HG03108 (cell line): ENCODE data around the gene KRT84.

Experiments
- ATAC-seq: cut with Tn5 transposase; IDR thresholded peaks from one replicate; pipeline ENCODE4 v1.9.1; 2021; ENCODE audit warnings: moderate library complexity; ENCODE audit not compliant: unreplicated experiment

KRT84 gene, protein sequence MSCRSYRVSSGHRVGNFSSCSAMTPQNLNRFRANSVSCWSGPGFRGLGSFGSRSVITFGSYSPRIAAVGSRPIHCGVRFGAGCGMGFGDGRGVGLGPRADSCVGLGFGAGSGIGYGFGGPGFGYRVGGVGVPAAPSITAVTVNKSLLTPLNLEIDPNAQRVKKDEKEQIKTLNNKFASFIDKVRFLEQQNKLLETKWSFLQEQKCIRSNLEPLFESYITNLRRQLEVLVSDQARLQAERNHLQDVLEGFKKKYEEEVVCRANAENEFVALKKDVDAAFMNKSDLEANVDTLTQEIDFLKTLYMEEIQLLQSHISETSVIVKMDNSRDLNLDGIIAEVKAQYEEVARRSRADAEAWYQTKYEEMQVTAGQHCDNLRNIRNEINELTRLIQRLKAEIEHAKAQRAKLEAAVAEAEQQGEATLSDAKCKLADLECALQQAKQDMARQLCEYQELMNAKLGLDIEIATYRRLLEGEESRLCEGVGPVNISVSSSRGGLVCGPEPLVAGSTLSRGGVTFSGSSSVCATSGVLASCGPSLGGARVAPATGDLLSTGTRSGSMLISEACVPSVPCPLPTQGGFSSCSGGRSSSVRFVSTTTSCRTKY

DNA sequence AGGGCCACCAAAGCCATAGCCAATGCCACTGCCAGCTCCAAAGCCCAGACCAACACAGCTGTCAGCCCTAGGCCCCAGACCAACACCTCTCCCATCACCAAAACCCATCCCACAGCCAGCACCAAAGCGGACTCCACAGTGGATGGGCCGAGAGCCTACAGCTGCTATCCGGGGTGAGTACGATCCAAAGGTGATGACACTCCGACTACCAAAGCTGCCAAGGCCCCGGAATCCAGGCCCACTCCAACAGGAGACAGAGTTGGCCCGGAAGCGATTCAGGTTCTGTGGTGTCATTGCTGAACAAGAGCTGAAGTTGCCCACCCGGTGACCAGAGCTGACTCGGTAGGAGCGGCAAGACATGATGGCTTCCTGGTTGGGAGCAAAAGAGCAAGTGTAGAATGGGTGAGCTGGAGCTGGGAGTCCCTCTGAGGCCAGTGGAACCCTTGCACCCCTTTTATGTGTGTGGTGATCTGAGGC, at the start of gene KRT84:
TSS of gene KRT84 (minus strand) at position 427 of the 477 bp plus-strand sequence. CDS start at position 360, 67 bp downstream.
- ATAC-seq, result no peak

DNA sequence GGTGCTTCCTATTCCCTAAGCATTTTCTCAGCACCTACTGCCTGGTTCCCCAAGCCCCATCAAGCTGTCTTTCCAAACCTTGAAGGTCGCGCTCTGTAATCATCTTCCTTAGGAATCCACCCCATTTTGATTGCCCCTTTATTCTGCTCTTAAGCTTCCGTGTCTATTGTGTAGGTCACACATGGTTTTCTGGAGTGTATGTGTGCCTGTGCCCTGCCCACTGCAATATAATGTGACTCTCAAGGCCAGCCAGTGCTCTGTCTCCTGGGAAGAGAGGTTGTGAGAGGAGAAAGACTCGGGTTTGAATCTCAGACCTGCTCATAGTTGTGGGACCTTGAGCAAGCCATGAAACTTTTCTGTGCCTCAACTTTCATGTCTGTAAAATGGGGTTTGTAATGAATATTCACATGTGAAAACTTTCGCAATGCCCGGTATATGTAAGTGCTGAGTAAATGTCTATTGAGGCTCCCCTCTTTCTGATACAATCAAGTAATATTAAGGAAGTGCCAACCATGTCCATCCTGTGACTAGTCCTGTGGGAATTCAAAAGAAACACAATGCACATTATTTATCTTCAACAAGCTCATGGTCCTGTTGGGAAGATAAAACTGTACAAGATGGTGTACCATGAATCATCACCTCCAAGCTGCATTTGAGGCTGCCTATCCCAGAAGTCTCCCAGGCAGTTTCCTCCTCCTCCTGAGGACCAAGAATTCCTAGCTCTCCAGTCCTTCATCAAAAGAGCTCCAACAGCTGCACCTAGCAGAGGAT, 49.5 kb upstream of the KRT84 start:
- ATAC-seq, result no peak

DNA sequence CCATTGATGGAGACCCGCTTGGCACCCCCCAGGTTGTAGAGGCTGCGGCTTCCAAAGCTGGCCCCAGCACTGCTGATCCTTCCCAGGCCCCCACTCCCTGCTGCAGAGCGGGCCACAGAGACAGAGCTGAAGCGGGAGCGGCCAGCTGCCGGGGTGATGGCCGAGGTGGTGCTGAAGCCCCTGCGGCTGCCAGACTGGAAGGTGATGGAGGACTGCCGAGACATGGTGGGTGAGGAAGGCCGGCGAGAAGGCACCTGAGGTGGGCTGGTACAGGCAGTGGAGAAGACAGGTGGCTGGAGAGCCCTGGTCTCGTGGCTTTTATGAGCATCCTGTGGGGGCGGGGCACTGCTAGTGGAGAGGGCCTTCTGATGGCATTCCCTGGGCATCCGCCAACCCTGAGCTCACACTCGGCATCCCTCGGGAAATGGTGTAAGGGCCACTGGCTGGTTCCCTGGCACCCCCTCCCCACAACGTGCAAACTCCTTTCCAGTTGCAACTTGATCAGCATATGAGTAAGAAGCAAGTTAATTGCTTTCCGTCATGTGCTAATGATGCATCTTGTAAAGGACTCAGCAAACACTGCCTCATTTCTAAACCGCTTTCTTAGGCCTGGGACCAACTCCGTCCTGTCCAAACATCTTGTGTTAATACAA, 48.8 kb upstream of the KRT84 start, which contains the start of gene KRT75:
TSS of gene KRT75 (minus strand) at position 291 of the 653 bp plus-strand sequence. CDS start at position 224, 67 bp downstream.
- no peak for ATAC-seq

DNA sequence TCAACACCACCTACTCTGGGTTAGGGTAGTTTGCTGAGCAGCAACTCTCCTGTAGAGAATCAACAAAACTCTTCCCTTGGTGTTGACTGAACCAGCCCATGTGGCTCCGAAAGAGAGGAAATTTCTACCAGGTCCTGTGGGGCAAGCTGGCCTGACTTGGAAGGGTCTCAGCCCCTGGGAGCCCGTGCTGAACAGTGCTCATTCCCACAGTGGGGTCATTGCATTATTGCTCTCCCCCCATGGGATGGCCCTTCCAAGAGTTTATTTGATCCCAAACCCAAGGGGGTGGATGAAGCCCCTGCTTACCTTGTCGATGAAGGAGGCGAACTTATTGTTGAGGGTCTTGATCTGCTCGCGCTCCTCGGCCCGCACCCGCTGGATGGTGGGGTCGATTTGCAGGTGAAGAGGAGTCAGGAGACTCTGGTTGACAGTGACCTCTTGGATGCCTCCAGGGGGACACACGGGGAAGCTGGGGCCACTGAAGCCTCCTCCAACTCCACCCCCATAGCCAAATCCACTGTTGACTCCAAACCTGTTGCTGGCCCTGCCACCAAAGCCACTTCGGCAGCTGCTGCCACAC, 48.1 kb upstream of the KRT84 start:
- no peak for ATAC-seq

DNA sequence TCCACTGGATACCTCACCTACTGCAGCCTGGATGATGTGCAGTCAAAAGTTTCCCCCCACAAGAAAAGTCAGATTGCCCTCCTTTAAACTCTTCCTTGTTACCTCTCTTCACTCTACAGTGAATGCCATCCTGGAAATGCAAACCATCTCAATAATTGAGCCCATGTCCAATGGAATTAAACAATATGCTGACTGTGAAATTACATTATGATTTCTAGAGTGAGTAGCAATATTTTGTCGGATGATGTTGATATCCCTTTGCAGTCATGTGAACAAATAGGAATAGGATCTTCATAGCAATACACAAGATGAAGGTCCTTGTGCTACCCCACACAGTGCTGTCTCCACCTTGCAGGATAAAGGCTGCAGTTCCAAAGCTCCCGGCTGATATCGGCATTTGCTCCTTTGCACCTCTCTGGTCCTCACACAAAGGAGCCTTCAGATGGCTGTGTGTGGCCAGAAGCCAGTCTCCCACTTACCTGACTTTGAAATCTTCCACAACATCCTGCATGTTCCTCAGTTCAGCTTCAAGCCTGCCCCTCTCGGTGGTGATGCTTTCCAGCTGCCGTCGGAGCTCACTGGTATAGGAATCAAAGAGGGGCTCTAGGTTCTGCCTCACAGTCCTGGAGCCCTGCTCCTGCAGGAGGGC, 47.2 kb upstream of the KRT84 start:
- no peak for ATAC-seq

DNA sequence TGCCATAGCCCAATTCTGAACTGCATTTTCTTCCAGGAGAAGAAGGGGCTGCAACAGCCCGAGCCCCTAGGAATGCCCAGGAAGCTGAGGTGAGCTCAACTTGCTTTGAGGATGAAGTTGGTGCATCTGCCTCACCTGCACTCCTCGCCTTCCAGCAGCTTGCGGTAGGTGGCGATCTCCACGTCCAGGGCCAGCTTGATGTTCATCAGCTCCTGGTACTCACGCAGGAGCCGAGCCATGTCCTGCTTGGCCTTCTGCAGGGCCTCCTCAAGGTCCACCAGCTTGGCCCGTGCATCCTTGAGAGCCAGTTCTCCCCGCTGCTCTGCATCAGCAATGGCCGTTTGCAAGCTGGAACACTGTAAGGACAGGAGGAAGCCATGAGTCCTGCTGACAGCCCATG, 42.7 kb upstream of the KRT84 start:
- ATAC-seq, result no peak

DNA sequence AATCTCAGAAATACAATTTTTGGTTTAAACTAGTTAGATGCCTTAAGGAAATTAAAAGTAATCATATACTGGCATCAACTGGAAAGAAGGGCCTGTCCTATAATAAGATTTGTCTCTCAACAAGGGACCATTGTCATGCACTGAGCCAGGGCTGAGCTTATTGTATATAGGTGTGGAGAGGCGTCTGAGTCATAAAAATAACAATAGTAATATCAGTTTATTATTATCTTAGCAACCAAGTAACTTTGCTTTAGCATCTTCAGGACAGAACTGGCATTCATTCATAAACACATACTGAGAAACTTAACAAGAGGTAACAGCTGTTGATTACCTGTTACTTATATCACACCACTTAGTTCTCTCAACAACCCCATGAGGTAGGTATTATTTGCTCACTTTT, 41.6 kb upstream of the KRT84 start:
- no peak for ATAC-seq

DNA sequence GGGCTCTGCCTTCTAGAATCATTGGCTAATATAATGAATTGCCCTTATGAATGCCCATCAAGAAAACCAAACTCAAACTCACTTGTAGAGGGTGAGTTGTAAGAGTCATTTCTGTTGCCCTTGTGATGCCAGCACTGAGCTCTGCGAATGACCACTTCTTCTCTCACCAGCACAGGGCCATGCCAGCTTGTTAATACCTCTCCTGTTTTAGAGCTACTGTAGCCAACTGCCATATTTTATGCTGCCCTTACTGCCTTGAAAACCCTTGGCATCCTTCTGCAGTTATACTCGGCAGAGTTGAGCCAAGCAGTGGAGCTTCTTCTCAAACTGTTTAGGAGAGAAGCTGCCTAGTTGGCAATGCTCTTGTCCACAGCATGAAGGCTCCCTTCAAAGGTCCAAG, 40.6 kb upstream of the KRT84 start:
- no peak for ATAC-seq

DNA sequence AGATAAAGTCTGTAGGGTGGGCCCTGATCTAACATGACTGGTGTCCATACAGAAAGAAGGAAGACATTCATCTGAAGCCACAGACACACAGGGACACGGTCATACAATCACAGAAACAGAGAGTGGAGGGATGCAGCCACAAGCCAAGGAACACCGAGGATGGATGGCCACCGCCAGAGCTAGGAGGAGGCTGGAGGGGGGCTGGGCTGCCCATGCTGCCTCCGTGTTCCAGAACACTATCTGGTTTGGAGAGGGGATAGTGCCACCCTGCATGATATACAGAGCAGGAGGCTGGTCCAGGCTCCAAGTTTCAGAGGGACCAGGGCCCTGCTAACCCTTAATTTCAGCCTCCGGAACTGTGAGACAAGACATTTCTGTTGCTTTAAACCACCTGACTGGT, 40.0 kb upstream of the KRT84 start:
- ATAC-seq, result no peak

DNA sequence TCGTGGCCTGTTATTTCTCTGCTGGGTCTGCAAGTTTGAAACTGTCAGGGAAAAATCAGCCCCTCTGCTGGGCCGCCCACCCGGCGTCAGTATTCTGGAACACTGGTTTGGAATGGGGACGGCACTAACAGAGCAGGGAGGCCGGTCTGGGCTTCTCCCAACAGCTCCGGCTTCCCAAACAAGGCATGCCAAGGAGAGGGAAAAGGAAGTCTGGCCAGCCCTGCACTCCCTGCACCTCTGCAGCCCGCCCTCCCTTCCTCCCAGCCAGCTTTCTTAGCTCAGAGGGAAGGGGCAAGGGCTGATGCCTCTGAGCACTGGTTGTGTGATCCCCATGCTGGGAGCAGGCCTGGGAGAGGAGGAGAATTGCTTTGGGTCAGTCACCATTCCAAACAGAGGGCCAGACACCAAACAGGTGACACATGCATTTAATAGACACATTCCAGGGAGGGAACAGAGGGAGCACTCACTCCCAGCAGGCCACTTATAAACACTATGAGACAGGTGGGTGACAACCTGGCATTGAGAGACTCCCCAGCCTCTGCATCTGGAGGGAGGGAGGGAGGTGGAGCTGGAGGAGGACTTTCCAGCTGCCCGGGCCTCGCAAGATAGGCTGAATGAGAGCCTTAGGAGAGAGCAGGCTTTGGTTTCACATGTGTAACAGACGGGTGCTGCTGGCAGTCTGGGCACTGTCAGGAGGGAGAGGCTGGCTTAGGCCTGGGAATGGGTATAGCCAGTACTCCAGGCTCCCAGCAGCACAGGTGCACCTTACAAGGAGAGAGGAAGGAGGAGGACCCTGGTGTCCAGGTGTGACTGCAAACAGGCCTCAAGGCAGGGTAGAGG, 38.4 kb upstream of the KRT84 start:
- ATAC-seq, result no peak

DNA sequence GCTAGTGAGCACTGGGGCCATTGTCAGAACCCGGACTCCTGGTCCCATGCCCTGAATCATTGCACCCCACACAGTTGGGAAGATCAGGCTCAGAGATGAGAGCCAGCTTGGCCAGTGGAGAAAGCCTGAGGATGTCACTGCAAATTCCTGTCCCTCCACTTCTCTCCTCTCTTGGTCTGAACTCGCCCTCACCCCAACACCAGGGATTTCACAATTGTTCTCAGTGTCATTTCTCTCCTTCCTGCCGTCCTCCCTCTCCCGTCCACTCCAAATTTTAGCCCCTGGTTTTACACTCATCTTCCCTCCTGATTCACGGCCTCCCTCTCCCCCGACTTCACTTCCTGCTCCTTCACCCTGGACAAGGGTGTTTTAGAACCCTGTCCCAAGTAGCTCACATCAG, 37.6 kb upstream of the KRT84 start:
- no peak for ATAC-seq

DNA sequence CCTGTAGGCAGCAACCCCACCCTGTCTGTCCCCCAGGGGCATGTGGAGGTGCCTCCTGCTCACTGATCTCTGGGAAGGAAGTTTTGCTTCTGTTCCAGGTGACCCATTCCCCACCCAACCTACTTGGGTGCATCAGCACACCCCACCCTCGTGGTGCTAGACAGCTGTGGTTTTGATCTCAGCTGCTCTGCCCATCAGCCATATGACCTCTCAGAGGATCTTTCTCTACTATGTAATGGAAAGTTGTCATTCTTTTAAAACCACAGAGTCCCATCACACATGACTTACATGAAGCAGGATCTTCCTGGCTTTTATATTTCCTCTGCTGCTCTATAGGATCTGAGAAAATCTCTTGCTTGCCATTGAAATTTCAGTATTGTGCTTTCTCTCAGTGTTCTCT, 34.2 kb upstream of the KRT84 start:
- ATAC-seq, result no peak

DNA sequence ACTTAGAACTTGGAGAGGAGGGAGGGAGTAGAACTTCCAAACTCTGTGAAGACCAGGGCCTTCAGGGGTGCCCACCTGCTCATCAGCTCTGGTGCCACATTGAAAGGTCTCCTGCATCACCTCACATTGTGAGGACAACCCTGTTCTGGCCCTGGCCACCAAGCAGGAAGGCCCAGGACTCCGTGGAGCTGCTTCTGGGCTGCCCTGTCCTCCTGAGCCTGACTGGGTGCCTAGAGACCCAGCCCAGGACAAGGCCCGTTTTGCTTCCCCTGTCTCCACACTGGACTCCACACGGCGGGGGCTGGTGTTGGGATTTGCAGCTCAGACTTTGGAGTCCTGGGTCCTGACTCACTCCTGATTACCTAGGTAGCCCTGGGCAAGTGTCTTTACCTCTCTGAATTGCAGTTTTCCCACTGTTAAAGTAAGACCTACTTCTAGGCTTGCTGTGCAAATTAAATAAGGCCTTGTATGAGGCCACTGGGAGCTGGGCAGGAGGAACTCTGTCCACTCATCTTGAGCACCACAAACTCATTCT, 33.2 kb upstream of the KRT84 start:
- ATAC-seq, result no peak

DNA sequence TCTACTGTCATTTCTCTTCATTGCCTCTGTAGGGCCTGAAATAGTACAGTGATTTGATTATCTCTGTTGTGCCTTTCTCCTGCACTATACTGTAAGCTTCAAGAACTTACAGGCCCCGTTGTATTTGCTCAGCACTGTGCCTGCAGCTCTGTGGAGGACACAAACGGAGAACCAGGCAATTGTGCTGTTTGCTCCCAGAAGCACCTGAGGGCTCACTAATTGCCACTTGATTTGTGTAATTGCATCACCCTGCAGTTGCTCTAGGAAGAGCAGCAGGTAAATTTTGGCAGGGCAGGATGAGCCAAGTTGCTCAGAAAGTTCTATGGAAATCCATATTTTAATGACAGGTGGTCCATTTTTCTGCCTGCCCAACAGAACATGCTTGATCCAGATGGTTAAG, 32.3 kb upstream of the KRT84 start:
- no peak for ATAC-seq

DNA sequence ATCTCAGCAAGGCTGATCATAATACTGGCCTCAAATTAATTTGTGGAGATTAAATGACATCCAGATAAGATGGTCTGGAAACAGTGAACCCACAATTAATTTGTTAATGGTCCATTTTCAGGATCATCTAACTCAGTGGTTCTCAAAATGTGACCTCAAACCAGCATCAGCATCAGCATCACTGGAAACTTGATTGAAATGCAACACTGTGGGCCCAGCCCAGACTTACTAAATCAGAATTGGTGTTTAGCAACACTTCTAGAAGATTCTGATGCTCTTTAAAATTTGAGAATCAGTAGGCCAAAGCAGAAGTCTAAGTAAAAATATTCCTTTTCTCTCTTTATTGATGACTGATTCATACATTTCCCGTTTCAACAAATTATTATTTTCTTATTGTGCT, 31.3 kb upstream of the KRT84 start:
- no peak for ATAC-seq

DNA sequence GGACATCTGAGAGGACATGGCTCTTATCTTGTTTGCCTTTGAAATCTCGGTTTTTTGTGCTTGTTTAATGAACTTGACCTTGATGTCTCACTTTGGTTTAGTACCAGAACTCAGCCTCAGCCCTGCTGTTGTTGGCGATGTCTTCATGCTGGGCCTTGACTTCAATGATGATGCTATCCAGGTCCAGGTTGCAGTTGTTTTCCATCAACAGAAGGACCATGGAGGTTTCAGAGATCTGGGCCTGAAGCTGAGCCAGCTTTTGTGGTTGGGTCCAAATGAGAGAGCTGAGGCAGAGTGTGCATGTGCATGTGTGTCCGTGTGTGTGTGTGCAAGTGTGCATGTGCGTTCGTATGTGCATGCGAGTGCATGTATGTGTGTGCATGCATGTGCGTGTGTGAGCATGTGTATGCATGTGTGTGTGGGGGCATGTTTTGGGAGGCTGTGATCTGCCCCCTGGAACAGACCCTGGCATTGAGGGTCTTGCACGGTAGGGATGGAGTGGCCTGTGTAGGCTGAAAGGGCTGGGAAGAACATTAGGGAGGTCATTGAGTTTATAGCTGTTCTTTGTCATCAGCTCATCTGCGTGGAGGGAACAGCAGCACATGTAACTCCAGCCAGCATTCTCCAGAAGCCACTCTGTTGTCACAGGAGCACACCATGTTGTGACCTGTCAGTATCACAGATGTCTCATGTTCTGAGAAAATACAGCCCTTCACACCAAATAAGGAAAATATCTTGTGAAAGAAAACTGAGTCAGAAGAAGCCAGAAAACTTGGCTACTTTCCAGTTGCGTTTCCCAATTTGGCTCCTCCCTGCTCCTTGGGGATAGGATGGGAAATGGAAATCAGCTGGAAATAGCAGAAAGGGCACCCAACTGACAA, 30.7 kb upstream of the KRT84 start:
- no peak for ATAC-seq

DNA sequence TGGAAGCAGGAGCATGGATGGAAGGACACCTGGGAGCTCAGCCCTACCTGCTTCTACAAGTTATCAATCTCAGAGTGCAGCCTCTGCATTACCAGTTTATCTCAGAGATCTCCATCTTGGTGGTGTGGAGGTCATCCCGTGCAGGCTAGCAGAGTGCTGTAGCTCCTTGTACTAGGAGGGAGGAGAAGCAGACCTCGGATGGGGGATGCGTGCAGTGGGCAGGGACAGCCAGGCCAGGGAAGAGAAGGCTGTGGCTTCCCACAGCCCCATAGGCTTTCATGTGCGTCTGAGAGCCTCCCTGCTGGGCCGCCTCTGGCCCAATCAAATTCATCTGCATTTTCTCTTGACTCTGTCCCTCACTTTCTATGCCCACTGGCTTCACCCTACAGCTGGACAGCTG, 29.5 kb upstream of the KRT84 start:
- no peak for ATAC-seq

DNA sequence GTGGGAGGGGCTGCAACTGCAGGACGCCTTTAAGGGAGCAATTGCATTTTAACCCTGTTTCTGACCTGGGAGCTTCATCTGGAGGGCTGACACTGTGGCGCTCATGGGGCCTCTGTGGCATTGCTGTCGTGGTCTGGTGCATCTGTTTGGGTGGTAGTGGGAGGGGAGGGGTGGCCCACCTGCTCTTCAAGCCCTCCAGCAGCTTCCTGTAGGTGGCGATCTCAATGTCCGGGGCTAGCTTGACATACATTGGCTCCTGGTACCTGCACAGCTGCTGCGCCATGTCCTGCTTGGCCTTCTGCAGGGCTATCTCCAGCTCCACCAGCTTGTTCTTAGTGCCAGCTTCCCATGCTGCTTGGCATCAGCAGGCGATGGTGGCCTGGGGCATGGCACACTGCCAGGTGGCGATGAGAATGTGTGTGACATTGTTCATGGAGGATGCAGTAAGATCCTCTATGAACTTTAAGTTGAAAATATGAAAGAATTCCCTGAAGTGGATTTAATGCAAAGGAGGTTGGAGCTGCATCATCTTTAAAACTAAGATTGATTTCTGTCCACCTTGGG, 28.4 kb upstream of the KRT84 start:
- no peak for ATAC-seq
